ENCODE results near the gene UBE2E2. TPM values are rescaled to one million over a fixed set of nuclear protein-coding genes. Genes with fewer than 3 reads are reported as not detected.

Gene UBE2E2
- total RNA-seq, 1 donor from 2014 or later = 85.2 TPM

- no peak overlapping the region for H3K27ac Mint-ChIP-seq (ENCODE audit: unreplicated experiment)
- no peak overlapping the region for H3K4me3 Mint-ChIP-seq (ENCODE audit: unreplicated experiment)
- H3K9me3 Mint-ChIP-seq (ENCODE audit: low read depth) = no peaks in the 10 kb centered on the region
- H3K27me3 Mint-ChIP-seq (ENCODE audit: low read depth) = no peaks in the 10 kb centered on the region
- H3K4me1 Mint-ChIP-seq (ENCODE audit: low read depth) = peaks cover 43% of the 10 kb centered on the region
- H3K36me3 Mint-ChIP-seq (ENCODE audit: low read depth) = no peaks in the 10 kb centered on the region
- no peak for DNase-seq (ENCODE audit: low spot score)
- TF ChIP-seq CTCF (IDR thresholded peaks at IDR 0.05) = no peak
These were observed 363.4 kb downstream of the UBE2E2 start for GRCh38 chr3:23566499-23566898.

GRCh38 chr3:23567917-23568316, 364.8 kb downstream of the UBE2E2 start:
- Mint-ChIP-seq H3K36me3 (ENCODE audit: low read depth) (peaks cover 3% of the 10 kb centered on the region), H3K27ac (ENCODE audit: unreplicated experiment) (peak overlapping the region; percentile 93), H3K9me3 (ENCODE audit: low read depth) (no peaks in the 10 kb centered on the region), H3K4me1 (ENCODE audit: low read depth) (peaks cover 45% of the 10 kb centered on the region), H3K4me3 (ENCODE audit: unreplicated experiment) (no peak overlapping the region), H3K27me3 (ENCODE audit: low read depth) (no peaks in the 10 kb centered on the region)
- no peak for TF ChIP-seq CTCF (IDR thresholded peaks at IDR 0.05)
- no peak for DNase-seq (ENCODE audit: low spot score)

- peaks cover 8% of the 10 kb centered on the region for H3K9me3 Mint-ChIP-seq (ENCODE audit: low read depth)
- H3K4me1 Mint-ChIP-seq (ENCODE audit: low read depth) = peaks cover 38% of the 10 kb centered on the region
- DNase-seq (ENCODE audit: low spot score) = no peak
- H3K27ac Mint-ChIP-seq (ENCODE audit: unreplicated experiment) = no peak overlapping the region
- no peaks in the 10 kb centered on the region for H3K27me3 Mint-ChIP-seq (ENCODE audit: low read depth)
- peaks cover 4% of the 10 kb centered on the region for H3K36me3 Mint-ChIP-seq (ENCODE audit: low read depth)
- TF ChIP-seq CTCF (IDR thresholded peaks at IDR 0.05) = no peak
- H3K4me3 Mint-ChIP-seq (ENCODE audit: unreplicated experiment) = no peak overlapping the region
These were observed 370.7 kb downstream of the UBE2E2 start for GRCh38 chr3:23573827-23574226.

GRCh38 chr3:23574822-23575315, 371.7 kb downstream of the UBE2E2 start:
- Mint-ChIP-seq H3K27me3 (ENCODE audit: low read depth) (no peaks in the 10 kb centered on the region), H3K27ac (ENCODE audit: unreplicated experiment) (no peak overlapping the region), H3K36me3 (ENCODE audit: low read depth) (peaks cover 4% of the 10 kb centered on the region), H3K4me1 (ENCODE audit: low read depth) (peaks cover 38% of the 10 kb centered on the region), H3K4me3 (ENCODE audit: unreplicated experiment) (no peak overlapping the region), H3K9me3 (ENCODE audit: low read depth) (peaks cover 8% of the 10 kb centered on the region)
- TF ChIP-seq CTCF (IDR thresholded peaks at IDR 0.05) = no peak
- no peak for DNase-seq (ENCODE audit: low spot score)

GRCh38 chr3:23575697-23576096, 372.6 kb downstream of the UBE2E2 start:
- no peak for DNase-seq (ENCODE audit: low spot score)
- Mint-ChIP-seq H3K4me1 (ENCODE audit: low read depth) (peaks cover 42% of the 10 kb centered on the region), H3K27ac (ENCODE audit: unreplicated experiment) (peak overlapping the region; percentile 82), H3K9me3 (ENCODE audit: low read depth) (peaks cover 8% of the 10 kb centered on the region), H3K36me3 (ENCODE audit: low read depth) (peaks cover 4% of the 10 kb centered on the region), H3K4me3 (ENCODE audit: unreplicated experiment) (peak overlapping the region; percentile 31), H3K27me3 (ENCODE audit: low read depth) (no peaks in the 10 kb centered on the region)
- TF ChIP-seq CTCF (IDR thresholded peaks at IDR 0.05) = no peak

Data from chondrocyte (in vitro differentiated cells).